ENCODE data around the gene ANKRD44. TPM values are rescaled to one million over a fixed set of nuclear protein-coding genes. Genes with fewer than 3 reads are reported as not detected.

Gene ANKRD44
- total RNA-seq, 2 experiments from 2014 or later, result 214 to 246 TPM

DNA sequence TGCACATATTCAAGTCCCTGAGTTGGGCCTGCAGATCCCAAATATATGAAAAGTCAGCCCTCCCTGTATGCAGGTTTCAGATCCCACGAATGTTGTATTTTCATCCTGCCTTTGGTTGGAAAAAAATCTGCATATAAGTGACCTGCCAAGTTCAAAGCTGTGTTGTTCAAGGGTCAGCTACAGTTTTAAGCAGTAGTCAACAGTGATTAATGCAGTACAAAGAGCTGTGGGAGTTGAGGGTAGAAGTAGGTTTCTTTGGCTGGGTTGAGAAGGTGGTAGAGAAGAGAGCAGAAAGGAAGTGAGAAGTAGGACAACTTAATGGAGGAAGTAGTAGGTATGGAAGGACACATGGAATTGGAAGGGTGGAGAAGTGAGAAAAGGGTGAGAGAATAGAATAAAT is 127.9 kb downstream of the ANKRD44 start:
- H3K4me3 Mint-ChIP-seq, result no peak overlapping the region
- H3K27me3 Mint-ChIP-seq, result no peaks in the 10 kb centered on the region
- CTCF ChIA-PET, result interaction anchor here (1.3 to 4.0 kb wide), 3 partner anchors 9 to 69 kb away, joined by 4 to 14 read pairs (median 14); no protein-coding TSS in a partner anchor
- H3K36me3 Mint-ChIP-seq (ENCODE audit: low read depth), result peaks cover 71% of the 10 kb centered on the region
- peaks cover 45% of the 10 kb centered on the region for H3K4me1 Mint-ChIP-seq
- peak overlapping the region; percentile 16 for H3K27ac Mint-ChIP-seq
- no peak for DNase-seq
- no peaks in the 10 kb centered on the region for H3K9me3 Mint-ChIP-seq
- POLR2A ChIA-PET, result interaction anchor here (0.7 kb wide), 1 partner anchor 12 kb away, joined by 3 read pairs; no protein-coding TSS in a partner anchor

DNA sequence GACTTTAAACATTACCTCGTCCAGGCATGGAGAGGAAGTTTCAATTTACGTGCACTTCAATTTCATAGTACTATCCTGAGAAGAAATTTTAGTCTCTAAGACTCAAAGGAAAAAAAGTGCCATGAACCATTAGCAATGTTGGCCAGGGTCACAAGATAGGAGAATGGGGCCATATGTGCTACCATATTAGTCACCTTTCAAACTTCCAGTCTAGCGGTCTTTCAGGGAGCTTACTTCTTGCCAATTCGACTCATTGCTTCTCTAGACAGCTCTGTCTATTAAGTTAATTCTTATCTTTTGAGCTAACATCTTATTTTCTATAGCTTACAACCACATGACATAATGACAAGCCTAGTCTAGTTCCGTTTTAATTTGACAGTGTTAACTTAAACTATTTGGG is 129.1 kb downstream of the ANKRD44 start:
- CTCF ChIA-PET, result interaction anchor here (0.9 to 4.0 kb wide), 4 partner anchors 10 to 68 kb away, joined by 3 to 14 read pairs (median 9); no protein-coding TSS in a partner anchor
- peaks cover 40% of the 10 kb centered on the region for H3K4me1 Mint-ChIP-seq
- DNase-seq, result no peak
- no peak overlapping the region for H3K27ac Mint-ChIP-seq
- POLR2A ChIA-PET, result interaction anchor here (2.0 kb wide), 1 partner anchor 11 kb away, joined by 5 read pairs; no protein-coding TSS in a partner anchor
- no peaks in the 10 kb centered on the region for H3K27me3 Mint-ChIP-seq
- no peaks in the 10 kb centered on the region for H3K9me3 Mint-ChIP-seq
- H3K36me3 Mint-ChIP-seq (ENCODE audit: low read depth), result peaks cover 68% of the 10 kb centered on the region
- no peak overlapping the region for H3K4me3 Mint-ChIP-seq

- Mint-ChIP-seq H3K9me3 (no peaks in the 10 kb centered on the region), H3K36me3 (ENCODE audit: low read depth) (peaks cover 52% of the 10 kb centered on the region), H3K4me1 (peaks cover 26% of the 10 kb centered on the region), H3K27me3 (no peaks in the 10 kb centered on the region), H3K4me3 (no peak overlapping the region), H3K27ac (peak overlapping the region; percentile 16)
- no peak for DNase-seq
- POLR2A ChIA-PET, result interaction anchor here (0.7 kb wide), 1 partner anchor 76 kb away, joined by 3 read pairs; no protein-coding TSS in a partner anchor
- CTCF ChIA-PET, result interaction anchor here (1.1 to 3.3 kb wide), 2 partner anchors 11 to 60 kb away, joined by 5 to 19 read pairs; no protein-coding TSS in a partner anchor
These were observed 130.7 kb downstream of the ANKRD44 start for GRCh38 chr2:197179744-197180498.

- POLR2A ChIA-PET, result no interaction called here
- CTCF ChIA-PET, result interaction anchor here (0.6 to 3.3 kb wide), 3 partner anchors 8 to 15 kb away, joined by 3 to 19 read pairs (median 8); no protein-coding TSS in a partner anchor
These were observed 134.1 kb downstream of the ANKRD44 start for GRCh38 chr2:197176522-197176921.

DNA sequence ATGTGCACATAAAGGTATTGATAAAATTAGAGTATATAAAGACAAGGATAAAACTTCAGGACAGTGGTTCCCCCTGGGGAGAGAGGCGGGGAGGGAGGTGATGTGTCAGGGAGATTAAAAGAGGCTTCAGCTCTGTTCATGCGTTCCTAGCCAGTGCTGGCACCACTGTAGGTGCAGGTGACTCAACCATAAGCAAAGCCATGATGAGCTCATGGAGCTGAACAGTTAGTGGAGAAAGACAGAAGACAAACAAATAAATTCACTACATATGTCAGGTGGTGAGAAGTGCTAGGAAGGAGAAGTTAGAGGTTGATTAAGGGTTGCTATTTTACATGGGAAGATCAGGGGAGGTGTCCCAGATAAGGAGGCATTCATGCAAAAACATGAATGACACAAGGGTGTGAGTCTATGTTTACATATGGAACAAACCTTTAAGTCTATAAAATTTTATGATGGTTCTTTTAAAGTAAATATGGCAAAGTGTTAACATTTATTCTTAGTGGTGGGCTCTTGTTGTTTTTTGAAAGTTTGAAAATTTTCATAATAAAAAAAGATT is 136.0 kb downstream of the ANKRD44 start:
- POLR2A ChIA-PET, result no interaction called here
- CTCF ChIA-PET, result interaction anchor here (0.6 kb wide), 1 partner anchor 171 kb away, joined by 3 read pairs; no protein-coding TSS in a partner anchor
- peaks cover 11% of the 10 kb centered on the region for H3K4me1 Mint-ChIP-seq
- DNase-seq, result no peak
- H3K4me3 Mint-ChIP-seq, result no peak overlapping the region
- peaks cover 19% of the 10 kb centered on the region for H3K36me3 Mint-ChIP-seq (ENCODE audit: low read depth)
- no peaks in the 10 kb centered on the region for H3K27me3 Mint-ChIP-seq
- H3K9me3 Mint-ChIP-seq, result no peaks in the 10 kb centered on the region
- no peak overlapping the region for H3K27ac Mint-ChIP-seq

More at GRCh38 chr2:197176522-197176921, 134.1 kb downstream of the ANKRD44 start:
- Mint-ChIP-seq H3K4me1 (peaks cover 9% of the 10 kb centered on the region), H3K36me3 (ENCODE audit: low read depth) (peaks cover 26% of the 10 kb centered on the region), H3K27me3 (no peaks in the 10 kb centered on the region), H3K27ac (no peak overlapping the region), H3K4me3 (no peak overlapping the region), H3K9me3 (no peaks in the 10 kb centered on the region)
- DNase-seq, result no peak

- Mint-ChIP-seq H3K9me3 (no peaks in the 10 kb centered on the region), H3K36me3 (ENCODE audit: low read depth) (peaks cover 14% of the 10 kb centered on the region), H3K4me1 (peaks cover 28% of the 10 kb centered on the region), H3K27ac (no peak overlapping the region), H3K4me3 (no peak overlapping the region), H3K27me3 (no peaks in the 10 kb centered on the region)
- POLR2A ChIA-PET, result interaction anchor here (2.0 kb wide), 1 partner anchor 10 kb away, joined by 5 read pairs; no protein-coding TSS in a partner anchor
- DNase-seq, result no peak
- CTCF ChIA-PET, result interaction anchor here (0.7 to 1.3 kb wide), 3 partner anchors 58 to 234 kb away, joined by 3 to 6 read pairs (median 4); no protein-coding TSS in a partner anchor
These were observed 139.0 kb downstream of the ANKRD44 start for GRCh38 chr2:197171582-197171981.

- Mint-ChIP-seq H3K27me3 (no peaks in the 10 kb centered on the region), H3K9me3 (no peaks in the 10 kb centered on the region), H3K36me3 (ENCODE audit: low read depth) (peaks cover 16% of the 10 kb centered on the region), H3K4me3 (no peak overlapping the region), H3K4me1 (peaks cover 30% of the 10 kb centered on the region), H3K27ac (no peak overlapping the region)
- DNase-seq, result no peak
- ChIA-PET POLR2A (interaction anchor here (2.0 kb wide), 1 partner anchor 11 kb away, joined by 5 read pairs; no protein-coding TSS in a partner anchor), CTCF (interaction anchor here (0.5 to 5.2 kb wide), 6 partner anchors 8 to 57 kb away, joined by 3 to 49 read pairs (median 12); no protein-coding TSS in a partner anchor)
These were observed 140.4 kb downstream of the ANKRD44 start for GRCh38 chr2:197170208-197170607.

GRCh38 chr2:197168705-197169104 is 141.9 kb downstream of the ANKRD44 start:
- Mint-ChIP-seq H3K9me3 (no peaks in the 10 kb centered on the region), H3K27ac (no peak overlapping the region), H3K36me3 (ENCODE audit: low read depth) (peaks cover 18% of the 10 kb centered on the region), H3K27me3 (no peaks in the 10 kb centered on the region), H3K4me3 (no peak overlapping the region), H3K4me1 (peaks cover 35% of the 10 kb centered on the region)
- ChIA-PET POLR2A (interaction anchor here (1.0 kb wide), 1 partner anchor 41 kb away, joined by 3 read pairs; no protein-coding TSS in a partner anchor), CTCF (interaction anchor here (0.7 to 5.2 kb wide), 29 partner anchors 8 to 230 kb away, joined by 3 to 49 read pairs (median 4); no protein-coding TSS in a partner anchor)
- peak; percentile 68 for DNase-seq

GRCh38 chr2:197167608-197168314 is 142.8 kb downstream of the ANKRD44 start:
- Mint-ChIP-seq H3K4me3 (no peak overlapping the region), H3K27me3 (no peaks in the 10 kb centered on the region), H3K4me1 (peaks cover 44% of the 10 kb centered on the region), H3K27ac (no peak overlapping the region), H3K9me3 (no peaks in the 10 kb centered on the region), H3K36me3 (ENCODE audit: low read depth) (peaks cover 23% of the 10 kb centered on the region)
- ChIA-PET CTCF (interaction anchor here (0.7 to 5.2 kb wide), 22 partner anchors 9 to 231 kb away, joined by 3 to 49 read pairs (median 4); no protein-coding TSS in a partner anchor), POLR2A (interaction anchor here (1.0 to 1.3 kb wide), 2 partner anchors 16 to 40 kb away, joined by 3 read pairs; no protein-coding TSS in a partner anchor)
- no peak for DNase-seq

DNA sequence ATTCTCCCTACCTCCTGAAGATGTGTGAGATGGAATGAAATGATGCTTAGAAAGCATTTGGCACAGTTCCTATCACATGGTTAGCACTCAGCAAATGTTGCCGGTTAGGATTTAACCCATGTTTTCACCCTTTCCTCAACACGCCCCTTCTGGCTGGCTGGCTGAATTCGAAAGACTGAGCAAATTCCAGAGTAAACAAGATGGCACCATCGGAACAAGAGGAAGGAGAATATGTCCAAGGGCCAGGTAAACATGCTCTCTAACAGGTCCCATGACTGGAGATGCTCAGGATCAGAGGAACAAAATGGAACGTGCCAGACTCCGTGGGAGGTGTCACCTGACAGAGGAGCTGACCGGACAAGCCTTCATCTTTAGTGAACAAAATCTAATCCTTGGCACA is 145.6 kb downstream of the ANKRD44 start:
- peaks cover 61% of the 10 kb centered on the region for H3K4me1 Mint-ChIP-seq
- no peak overlapping the region for H3K4me3 Mint-ChIP-seq
- DNase-seq, result no peak
- POLR2A ChIA-PET, result no interaction called here
- H3K36me3 Mint-ChIP-seq (ENCODE audit: low read depth), result peaks cover 20% of the 10 kb centered on the region
- no peaks in the 10 kb centered on the region for H3K27me3 Mint-ChIP-seq
- no peaks in the 10 kb centered on the region for H3K9me3 Mint-ChIP-seq
- CTCF ChIA-PET, result interaction anchor here (5.2 kb wide), 1 partner anchor 52 kb away, joined by 49 read pairs; no protein-coding TSS in a partner anchor
- no peak overlapping the region for H3K27ac Mint-ChIP-seq

DNA sequence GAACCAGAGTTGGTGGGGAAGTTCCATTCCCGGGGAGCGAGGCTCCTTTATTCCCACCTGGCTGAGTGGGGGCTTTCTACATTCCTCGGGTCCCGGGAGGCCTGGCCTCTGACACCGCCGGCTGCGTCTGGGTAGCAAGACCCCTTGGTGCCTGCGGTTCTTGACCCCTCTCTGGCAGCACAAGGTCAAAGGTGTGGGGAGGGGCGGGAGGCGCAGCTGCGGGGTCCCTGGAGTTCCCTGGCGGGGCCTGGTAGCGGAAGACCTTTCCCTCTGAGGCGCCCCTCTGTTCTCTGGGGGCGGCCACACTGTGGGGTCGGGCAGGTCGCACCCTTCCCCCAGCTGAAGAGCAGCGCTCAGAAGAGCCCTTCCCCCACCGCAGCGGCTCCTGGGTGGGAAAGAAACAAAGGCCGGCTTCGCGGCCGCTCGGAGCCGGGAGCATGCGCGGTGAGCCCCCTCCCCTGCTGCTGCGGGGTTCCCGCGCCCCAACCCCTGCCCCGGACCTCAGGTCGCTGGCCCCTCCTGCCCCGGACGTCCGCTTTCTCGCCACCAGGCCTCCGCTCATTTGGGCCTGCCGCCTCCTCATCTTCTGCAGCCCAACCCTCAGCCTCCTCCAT is 146.3 kb downstream of the ANKRD44 start:
- Mint-ChIP-seq H3K27ac (no peak overlapping the region), H3K4me1 (peaks cover 65% of the 10 kb centered on the region), H3K27me3 (no peaks in the 10 kb centered on the region), H3K4me3 (no peak overlapping the region), H3K9me3 (no peaks in the 10 kb centered on the region), H3K36me3 (ENCODE audit: low read depth) (peaks cover 20% of the 10 kb centered on the region)
- no peak for DNase-seq
- CTCF ChIA-PET, result no interaction called here
- POLR2A ChIA-PET, result no interaction called here

GRCh38 chr2:197163712-197164140 is 146.9 kb downstream of the ANKRD44 start:
- POLR2A ChIA-PET, result no interaction called here

More at GRCh38 chr2:197163712-197164140, 146.9 kb downstream of the ANKRD44 start:
- CTCF ChIA-PET, result no interaction called here
- H3K4me1 Mint-ChIP-seq, result peaks cover 65% of the 10 kb centered on the region
- H3K4me3 Mint-ChIP-seq, result no peak overlapping the region
- no peak for DNase-seq
- no peaks in the 10 kb centered on the region for H3K27me3 Mint-ChIP-seq
- peaks cover 24% of the 10 kb centered on the region for H3K36me3 Mint-ChIP-seq (ENCODE audit: low read depth)
- H3K9me3 Mint-ChIP-seq, result no peaks in the 10 kb centered on the region
- no peak overlapping the region for H3K27ac Mint-ChIP-seq

All from activated CD4-positive, alpha-beta memory T cell treated with anti-CD3 and anti-CD28 coated beads, Interleukin-2, amount 10 ng/mL, durations not matched to agents 7 days and 5 days (primary cell).